GM12874 (cell line): ENCODE measurements around the gene RPS27L.

Source experiments
- TF ChIP-seq, protein P1 (sequence below): IDR thresholded peaks from 2 replicates; pipeline ENCODE4 v1.5.1; 2011; ENCODE audit warnings: low read depth, mild to moderate bottlenecking, control low read depth, low read length, moderate library complexity; ENCODE audit not compliant: insufficient read depth

RPS27L gene

DNA sequence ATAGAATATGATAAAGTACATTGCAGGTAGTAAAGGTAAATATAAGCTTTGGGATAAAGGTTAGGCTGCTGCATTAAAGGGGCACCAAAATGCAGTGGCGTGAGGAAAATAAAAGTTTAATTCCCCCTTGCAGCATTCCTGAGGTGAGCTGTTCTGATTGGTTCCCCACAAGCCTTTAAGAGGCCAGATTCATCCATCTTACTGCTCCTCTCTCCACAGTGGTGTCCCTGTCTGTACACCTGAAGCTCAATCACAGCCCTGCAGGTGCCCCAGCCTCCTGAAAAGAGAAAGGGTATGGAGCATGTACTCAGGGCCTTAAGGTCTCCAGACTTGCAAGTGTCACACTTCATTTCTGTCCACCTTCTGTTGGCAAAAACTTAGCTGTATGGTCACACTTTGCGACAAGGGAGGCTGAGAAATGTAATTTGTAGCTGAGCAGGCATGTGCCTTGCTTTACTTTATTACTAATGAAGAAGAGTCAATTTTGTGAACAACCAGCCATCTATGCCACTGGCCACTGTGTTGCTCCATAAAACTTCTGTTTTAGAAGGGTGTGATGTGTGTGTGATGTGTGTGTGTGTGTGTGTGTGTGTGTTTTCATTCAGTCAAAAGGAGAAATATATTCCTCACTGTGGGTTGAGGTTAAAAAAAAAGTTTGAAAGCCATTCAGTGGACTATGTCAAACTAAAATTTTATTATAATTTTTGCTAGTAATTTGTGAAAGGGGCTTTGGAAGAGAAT is 22.9 kb downstream of the RPS27L start:
- TF ChIP-seq, protein P1, sequence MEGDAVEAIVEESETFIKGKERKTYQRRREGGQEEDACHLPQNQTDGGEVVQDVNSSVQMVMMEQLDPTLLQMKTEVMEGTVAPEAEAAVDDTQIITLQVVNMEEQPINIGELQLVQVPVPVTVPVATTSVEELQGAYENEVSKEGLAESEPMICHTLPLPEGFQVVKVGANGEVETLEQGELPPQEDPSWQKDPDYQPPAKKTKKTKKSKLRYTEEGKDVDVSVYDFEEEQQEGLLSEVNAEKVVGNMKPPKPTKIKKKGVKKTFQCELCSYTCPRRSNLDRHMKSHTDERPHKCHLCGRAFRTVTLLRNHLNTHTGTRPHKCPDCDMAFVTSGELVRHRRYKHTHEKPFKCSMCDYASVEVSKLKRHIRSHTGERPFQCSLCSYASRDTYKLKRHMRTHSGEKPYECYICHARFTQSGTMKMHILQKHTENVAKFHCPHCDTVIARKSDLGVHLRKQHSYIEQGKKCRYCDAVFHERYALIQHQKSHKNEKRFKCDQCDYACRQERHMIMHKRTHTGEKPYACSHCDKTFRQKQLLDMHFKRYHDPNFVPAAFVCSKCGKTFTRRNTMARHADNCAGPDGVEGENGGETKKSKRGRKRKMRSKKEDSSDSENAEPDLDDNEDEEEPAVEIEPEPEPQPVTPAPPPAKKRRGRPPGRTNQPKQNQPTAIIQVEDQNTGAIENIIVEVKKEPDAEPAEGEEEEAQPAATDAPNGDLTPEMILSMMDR = no peak

DNA sequence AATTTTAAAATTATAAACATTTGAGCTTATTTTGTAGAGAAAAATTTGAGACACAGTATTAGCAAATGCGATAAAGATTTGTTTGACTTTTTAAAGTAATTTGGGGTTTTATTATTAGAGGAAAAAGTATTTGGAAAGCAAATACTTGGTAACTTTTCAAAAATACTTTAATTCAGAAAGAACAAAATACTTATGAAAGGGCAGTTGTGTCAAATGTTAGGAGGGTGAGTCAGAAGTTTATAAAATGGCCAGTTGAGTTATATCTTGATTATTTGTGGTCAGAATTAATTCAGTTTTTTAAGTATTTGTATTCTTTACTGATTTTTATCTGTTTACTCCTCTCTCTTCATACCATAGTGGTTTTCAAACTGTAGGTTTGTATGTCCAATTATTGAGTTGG is 23.5 kb downstream of the RPS27L start:
- TF ChIP-seq, protein P1 = no peak

DNA sequence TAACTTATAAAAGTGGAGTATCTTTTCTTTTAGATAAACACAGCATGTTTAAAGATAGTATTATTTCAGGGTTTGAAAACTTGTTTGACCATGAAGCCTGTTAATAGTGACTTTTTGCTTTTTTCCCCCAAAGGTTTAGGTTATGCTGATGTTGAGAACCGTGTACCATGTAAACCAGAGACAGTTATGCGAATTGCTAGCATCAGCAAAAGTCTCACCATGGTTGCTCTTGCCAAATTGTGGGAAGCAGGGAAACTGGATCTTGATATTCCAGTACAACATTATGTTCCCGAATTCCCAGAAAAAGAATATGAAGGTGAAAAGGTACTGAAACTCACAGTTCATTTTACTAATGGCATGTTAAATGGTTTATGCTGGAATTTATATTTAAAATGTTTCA is 30.6 kb downstream of the RPS27L start:
- TF ChIP-seq, protein P1 = no peak

GRCh38 chr15:63124506-63124905 is 32.8 kb downstream of the RPS27L start:
- TF ChIP-seq, protein P1 = no peak

GRCh38 chr15:63122002-63122875 is 35.0 kb downstream of the RPS27L start:
- TF ChIP-seq, protein P1 = 0 out of 2 replicates have a peak, but pooled peaks have one; percentile 10

DNA sequence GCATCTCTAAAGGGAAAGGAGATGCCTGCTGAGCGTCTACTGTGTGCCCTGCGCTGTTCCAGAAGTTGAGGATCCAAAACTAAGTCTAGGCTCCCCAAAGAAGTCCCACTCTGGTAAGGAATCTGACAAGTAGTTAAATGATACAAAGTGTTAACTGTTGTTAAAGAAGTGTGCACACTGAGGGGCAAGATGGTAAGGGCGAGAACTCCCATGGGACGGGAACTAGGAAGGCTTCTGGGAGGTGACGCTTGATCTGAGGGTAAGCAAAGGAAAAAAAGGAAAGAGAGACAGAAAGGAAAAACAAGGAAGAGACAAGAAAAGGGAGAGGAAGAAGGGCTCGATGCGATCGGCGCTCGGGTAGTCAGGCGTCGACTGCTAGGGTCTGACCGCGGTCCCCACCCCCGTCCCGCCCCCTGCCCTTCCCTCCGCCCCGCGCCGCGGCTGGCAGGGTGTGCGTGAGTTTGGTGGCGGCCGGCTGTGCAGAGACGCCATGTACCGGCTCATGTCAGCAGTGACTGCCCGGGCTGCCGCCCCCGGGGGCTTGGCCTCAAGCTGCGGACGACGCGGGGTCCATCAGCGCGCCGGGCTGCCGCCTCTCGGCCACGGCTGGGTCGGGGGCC is 35.8 kb downstream of the RPS27L start, which contains the start of gene LACTB:
Gene LACTB (plus strand): TSS at position 480 of the 620 bp plus-strand sequence. CDS start 11 bp downstream, at position 491.
- TF ChIP-seq, protein P1 = no peak

- TF ChIP-seq, protein P1 = no peak
These were observed 38.4 kb downstream of the RPS27L start for GRCh38 chr15:63118854-63119253.
